ENCODE measurements around the gene TRAFD1. TPM values are rescaled to one million over a fixed set of nuclear protein-coding genes. Genes with fewer than 3 reads are reported as not detected.

The TRAFD1 gene
- total RNA-seq: 10 to 100 TPM; 44.6 to 88.1 (median 54.6) TPM

- H3K36me3 ChIP-seq: no peaks in the 10 kb centered on the region
- H3K27me3 ChIP-seq: no peaks in the 10 kb centered on the region
- no peaks in the 10 kb centered on the region for H3K9me3 ChIP-seq
- 0% methylated on average over 30 of the region's 63 CpGs for WGBS
- H3K27ac ChIP-seq: peak within 1 kb of the TSS; percentile 95
- peaks cover 69% of the 10 kb centered on the region for H3K4me1 ChIP-seq
- DNase-seq (ENCODE audit: low spot score in 2 of 2): peak; percentile 98 to 99
- no peak for TF ChIP-seq EP300 (IDR thresholded peaks at IDR 0.05)
- peak; percentile 31 to 82 (median 56) for TF ChIP-seq POLR2AphosphoS5 (IDR thresholded peaks at IDR 0.05)
- TF ChIP-seq POLR2A (IDR thresholded peaks at IDR 0.05): peak; percentile 53 to 94
- no peak for TF ChIP-seq CTCF (IDR thresholded peaks at IDR 0.05)
- peak within 1 kb of the TSS; percentile 83 for H3K4me3 ChIP-seq
These were observed at the start of gene TRAFD1 for GRCh38 chr12:112125250-112125999. TRAFD1 (plus strand) TSS chr12:112125560; CDS start chr12:112130523, 4,963 bp downstream.

- Histone ChIP-seq H3K27ac (no peak overlapping the region), H3K4me1 (no peaks in the 10 kb centered on the region), H3K9me3 (no peaks in the 10 kb centered on the region), H3K36me3 (peaks cover 55% of the 10 kb centered on the region), H3K4me3 (no peak overlapping the region), H3K27me3 (no peaks in the 10 kb centered on the region)
- 96% methylated on average over 2 of the region's 2 CpGs for WGBS
- no peak for DNase-seq (ENCODE audit: low spot score in 2 of 2)
- TF ChIP-seq POLR2AphosphoS5 (IDR thresholded peaks at IDR 0.05): no peak
These were observed 38.1 kb upstream of the TRAFD1 start for GRCh38 chr12:112087055-112087850.

- H3K27me3 ChIP-seq: no peaks in the 10 kb centered on the region
- no peak overlapping the region for H3K27ac ChIP-seq
- WGBS: 100% methylated on average over 1 of the region's 1 CpG
- peaks cover 59% of the 10 kb centered on the region for H3K36me3 ChIP-seq
- no peaks in the 10 kb centered on the region for H3K9me3 ChIP-seq
- H3K4me1 ChIP-seq: no peaks in the 10 kb centered on the region
- no peak overlapping the region for H3K4me3 ChIP-seq
- DNase-seq (ENCODE audit: low spot score in 2 of 2): no peak
- TF ChIP-seq EP300 (IDR thresholded peaks at IDR 0.05) (no peak), POLR2A (IDR thresholded peaks at IDR 0.05) (no peak), CTCF (IDR thresholded peaks at IDR 0.05) (no peak), POLR2AphosphoS5 (IDR thresholded peaks at IDR 0.05) (no peak)
These were observed 37.5 kb upstream of the TRAFD1 start for GRCh38 chr12:112087851-112088250.

- 98% methylated on average over 3 of the region's 3 CpGs for WGBS
- peaks cover 3% of the 10 kb centered on the region for H3K4me1 ChIP-seq
- no peak overlapping the region for H3K4me3 ChIP-seq
- DNase-seq (ENCODE audit: low spot score in 2 of 2): no peak
- H3K9me3 ChIP-seq: no peaks in the 10 kb centered on the region
- no peak overlapping the region for H3K27ac ChIP-seq
- no peaks in the 10 kb centered on the region for H3K27me3 ChIP-seq
- TF ChIP-seq EP300 (IDR thresholded peaks at IDR 0.05): no peak
- no peak for TF ChIP-seq CTCF (IDR thresholded peaks at IDR 0.05)
- no peak for TF ChIP-seq POLR2AphosphoS5 (IDR thresholded peaks at IDR 0.05)
- no peak for TF ChIP-seq POLR2A (IDR thresholded peaks at IDR 0.05)
- peaks cover 44% of the 10 kb centered on the region for H3K36me3 ChIP-seq
These were observed 33.8 kb upstream of the TRAFD1 start for GRCh38 chr12:112091563-112091962.

- Histone ChIP-seq H3K4me3 (no peak overlapping the region), H3K9me3 (no peaks in the 10 kb centered on the region), H3K27ac (no peak overlapping the region), H3K4me1 (peaks cover 5% of the 10 kb centered on the region), H3K36me3 (peaks cover 57% of the 10 kb centered on the region), H3K27me3 (no peaks in the 10 kb centered on the region)
- TF ChIP-seq EP300 (IDR thresholded peaks at IDR 0.05) (no peak), POLR2A (IDR thresholded peaks at IDR 0.05) (no peak), POLR2AphosphoS5 (IDR thresholded peaks at IDR 0.05) (no peak), CTCF (IDR thresholded peaks at IDR 0.05) (no peak)
- DNase-seq (ENCODE audit: low spot score in 2 of 2): no peak
These were observed 29.3 kb upstream of the TRAFD1 start for GRCh38 chr12:112096070-112096469.

Data from suprapubic skin (tissue), 4 donors.